DMS79 (cell line): ENCODE measurements around the gene LCE3E.
"Not testable (repeated sequence)": the region's sequence is repeated elsewhere in the genome, so short reads cannot be mapped to it uniquely, and the experiment has no call there.

Experiments
- DNase-seq: peaks from one replicate; lab custom pipeline; 2025; lab: John Stamatoyannopoulos, UW

The LCE3E gene, protein sequence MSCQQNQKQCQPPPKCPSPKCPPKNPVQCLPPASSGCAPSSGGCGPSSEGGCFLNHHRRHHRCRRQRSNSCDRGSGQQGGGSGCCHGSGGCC

DNA sequence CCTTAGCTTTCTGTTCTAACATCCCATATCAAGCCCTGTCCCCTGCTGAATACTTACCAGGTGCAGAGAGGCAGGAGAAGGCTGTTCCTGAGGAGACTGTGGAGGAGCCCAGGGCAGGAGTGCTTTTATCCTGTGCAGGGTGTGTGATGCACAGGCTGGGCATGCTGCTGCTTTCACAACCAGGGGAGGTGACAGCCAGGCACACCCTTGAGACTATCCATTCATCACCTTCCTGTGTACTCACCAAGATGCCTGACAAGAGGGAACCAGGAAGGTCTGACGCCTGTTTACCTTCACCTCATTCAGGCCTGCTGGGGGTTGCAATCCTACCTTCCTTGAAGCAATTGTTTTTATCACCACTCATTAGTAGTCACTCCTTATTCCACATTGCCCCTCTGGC, at the start of gene LCE3E:
Gene LCE3E, minus strand, starts transcription at position 100 of the 400 bp plus-strand sequence. CDS start 572 bp downstream, outside the sequence.
- DNase-seq, result no peak

DNA sequence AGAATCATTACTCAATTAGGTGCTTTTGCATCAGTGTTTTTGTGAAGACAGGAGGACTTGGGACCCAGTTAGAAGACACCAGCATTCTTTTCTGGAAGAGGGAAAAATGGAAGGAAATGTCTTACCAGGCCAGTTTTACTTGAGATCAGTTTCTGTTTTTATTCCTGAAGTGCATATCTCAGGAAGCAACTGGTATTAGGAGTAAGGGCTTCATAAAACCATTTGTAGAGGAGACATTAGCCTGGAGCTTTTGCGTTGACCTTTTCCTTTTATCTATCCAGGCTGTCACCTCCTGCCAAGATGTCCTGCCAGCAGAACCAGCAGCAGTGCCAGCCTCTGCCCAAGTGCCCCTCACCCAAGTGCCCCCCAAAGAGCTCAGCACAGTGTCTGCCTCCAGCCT, 46.9 kb upstream of the LCE3E start, which contains the start of gene LCE3B:
Gene LCE3B, plus strand, starts transcription at position 301 of the 400 bp plus-strand sequence. Its CDS starts 0 bp downstream, at position 301.
- DNase-seq, result no peak

DNA sequence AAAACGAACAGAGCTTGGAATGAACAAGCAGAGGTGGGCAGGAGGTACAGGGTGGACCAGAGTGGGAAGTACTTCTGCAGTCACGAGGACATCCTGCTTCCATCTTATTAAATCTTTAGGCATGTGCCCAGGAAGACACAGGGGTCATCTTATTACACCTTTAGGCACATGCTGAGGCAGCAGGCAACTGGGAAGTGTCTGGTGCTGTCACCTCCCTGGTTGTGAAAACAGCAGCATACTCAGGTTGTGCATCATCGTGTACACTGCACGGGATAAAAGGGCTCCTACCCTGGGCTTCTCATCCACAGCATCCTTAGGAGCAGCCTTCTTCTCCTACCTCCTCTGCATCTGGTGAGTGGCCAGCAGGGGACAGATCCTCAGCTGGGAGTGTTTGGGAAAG, 33.4 kb upstream of the LCE3E start, which contains the start of gene LCE3C:
Gene LCE3C, plus strand, starts transcription at position 301 of the 400 bp plus-strand sequence. CDS start 498 bp downstream, outside the sequence.
- no peak for DNase-seq

DNA sequence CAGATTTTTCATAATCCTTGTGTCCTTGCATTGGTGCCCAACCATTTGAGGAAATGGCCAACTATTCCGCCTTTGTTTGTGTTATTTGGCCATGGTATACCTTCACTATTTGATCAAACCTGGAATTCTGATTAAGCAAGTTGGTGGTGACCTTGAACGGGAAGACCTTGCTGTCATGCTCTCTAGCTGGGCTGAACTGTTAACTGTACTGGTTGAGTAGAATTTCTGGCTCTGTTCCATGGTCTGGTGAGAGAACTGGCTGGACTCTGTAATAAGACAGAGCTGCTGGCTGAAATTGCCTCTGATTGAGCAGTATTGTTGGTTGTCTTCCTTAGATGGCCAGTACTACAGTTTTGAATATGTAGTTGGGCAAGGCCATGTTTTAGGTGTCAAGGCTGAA, 30.4 kb upstream of the LCE3E start:
- no peak for DNase-seq

DNA sequence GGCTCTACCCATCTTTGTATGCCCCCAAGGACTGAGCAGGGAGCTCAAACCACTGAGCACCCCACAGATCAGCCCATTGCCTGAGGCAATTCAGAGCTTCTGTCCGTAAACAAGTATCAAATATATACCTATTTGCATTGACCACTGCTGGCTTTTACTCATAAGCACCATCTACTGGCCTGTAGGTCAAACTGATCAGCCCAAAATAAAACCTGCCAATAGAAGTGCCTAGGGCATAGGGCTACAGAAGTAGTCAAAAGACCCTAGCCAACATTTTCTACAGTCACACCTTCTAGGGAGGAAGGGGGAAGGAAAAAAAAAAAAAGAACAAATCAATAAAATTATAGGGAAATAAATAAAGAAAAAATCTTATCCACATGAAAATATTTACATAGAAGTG, 19.0 kb upstream of the LCE3E start:
- no peak for DNase-seq

DNA sequence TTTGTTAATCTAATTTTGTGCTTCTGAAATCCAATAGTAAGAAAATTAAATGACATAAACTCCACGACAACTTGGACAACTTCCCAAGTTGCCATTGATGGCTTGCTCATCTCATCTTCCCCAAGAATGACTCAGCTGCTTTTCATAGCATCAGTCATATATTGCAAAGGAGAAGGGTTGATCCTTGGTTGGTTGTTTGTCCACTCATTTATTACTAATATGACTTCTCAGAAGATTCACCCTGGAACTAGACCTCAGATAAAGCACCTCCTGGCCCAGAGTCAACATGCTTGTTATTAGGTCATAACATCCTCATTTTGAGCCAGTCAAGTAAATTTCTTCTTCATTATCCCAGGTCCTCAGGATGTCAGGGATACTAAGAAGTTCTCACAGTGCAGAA, 16.1 kb upstream of the LCE3E start:
- no peak for DNase-seq

DNA sequence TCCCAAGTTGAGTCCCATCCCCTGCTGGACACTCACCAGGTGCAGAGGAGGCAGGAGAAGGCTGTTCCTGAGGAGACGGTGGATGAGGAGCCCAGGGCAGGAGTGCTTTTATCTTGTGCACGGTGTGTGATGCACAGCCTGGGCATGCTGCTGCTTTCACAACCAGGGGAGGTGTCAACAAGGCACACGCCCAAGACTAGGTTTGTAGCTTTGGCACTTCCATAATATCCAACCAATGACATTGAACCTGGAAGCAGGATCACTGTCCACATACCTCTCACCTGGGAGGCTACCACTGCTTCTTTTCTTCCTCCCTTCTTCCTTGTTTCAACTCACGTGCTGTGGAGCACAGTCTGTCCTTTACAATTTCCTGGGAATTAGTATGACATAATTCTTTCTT, 13.9 kb upstream of the LCE3E start, which contains the start of gene LCE3D:
Gene LCE3D, minus strand, starts transcription at position 84 of the 400 bp plus-strand sequence. CDS start 580 bp downstream, outside the sequence.
- no peak for DNase-seq

DNA sequence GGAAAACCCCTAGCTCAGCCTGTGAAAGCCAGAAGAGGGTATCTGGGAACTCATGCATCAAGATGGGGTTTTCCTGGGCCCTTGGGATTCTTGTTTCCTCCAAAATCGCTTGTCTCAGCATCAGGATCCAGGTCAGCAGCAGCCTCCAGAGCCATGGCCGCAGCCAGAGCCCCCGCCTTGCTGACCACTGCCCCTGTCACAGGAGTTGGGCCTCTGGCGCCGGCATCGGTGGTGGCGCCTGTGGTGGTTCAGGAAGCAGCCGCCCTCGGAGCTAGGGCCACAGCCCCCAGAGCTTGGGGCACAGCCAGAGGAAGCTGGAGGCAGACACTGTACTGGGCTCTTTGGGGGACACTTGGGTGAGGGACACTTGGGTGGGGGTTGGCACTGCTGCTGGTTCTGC, 12.9 kb upstream of the LCE3E start:
- DNase-seq, result not testable (repeated sequence)

DNA sequence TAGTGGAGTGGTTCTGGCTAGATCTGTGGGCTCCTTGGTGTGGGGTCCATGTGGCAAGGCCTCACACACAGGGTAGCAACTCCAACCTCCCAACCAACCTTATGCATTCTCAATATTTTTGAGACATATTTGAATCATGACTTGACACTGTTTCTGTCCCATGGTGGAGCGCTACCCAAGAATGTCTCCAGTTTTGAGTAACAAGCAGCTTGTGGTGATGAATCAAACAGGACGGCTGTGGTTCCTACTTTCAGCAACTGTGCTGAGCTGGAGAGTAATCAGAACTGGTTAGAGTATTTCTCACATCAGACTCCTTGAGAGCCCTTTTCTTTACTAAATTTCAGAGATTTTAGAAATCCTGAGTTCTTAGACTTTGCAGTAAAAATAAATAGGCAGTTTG, 10.6 kb upstream of the LCE3E start:
- no peak for DNase-seq

DNA sequence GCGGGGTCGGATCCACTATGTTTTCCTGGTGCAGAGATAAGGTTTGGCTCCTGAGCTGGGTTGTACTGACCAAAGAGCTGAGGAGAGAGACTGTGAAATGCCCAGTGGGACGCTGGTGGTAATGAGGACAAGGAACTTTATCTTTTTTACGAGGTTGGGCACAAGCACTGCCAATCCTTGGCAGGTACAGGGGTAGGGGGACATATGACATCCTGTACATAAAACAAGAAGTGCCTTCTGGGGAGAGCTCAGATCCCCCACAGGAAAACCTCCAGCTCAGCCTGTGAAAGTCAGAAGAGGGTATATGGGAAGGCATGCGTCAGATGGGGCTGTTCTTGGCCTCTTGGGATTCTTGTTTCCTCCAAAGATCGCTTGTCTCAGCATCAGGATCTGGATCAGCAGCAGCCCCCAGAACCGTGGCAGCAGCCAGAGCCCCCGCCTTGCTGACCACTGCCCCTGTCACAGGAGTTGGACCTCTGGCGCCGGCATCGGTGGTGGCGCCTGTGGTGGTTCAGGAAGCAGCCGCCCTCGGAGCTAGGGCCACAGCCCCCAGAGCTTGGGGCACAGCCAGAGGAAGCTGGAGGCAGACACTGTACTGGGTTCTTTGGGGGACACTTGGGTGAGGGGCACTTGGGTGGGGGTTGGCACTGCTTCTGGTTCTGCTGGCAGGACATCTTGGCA, 905 bp downstream of the LCE3E start:
- DNase-seq, result no peak

DNA sequence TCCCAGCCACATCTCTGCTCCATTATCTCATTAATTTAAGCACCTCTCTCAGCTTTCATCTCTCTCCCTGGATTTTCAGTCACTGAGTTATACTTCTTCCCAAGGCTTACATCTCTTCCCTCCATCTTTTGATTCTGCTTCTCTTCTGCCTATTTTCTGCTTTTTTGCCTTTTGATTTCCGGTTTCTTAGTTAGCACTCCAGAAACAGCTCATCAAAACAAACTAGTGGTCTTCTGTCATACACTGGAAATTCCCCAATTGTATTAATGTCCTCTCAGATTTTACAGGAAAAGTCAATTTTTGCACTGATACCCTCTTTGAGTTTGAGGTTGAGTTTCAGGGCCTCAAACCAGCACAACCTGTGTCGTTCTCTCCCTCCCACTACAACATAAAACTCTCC, 1.5 kb downstream of the LCE3E start:
- DNase-seq, result no peak

DNA sequence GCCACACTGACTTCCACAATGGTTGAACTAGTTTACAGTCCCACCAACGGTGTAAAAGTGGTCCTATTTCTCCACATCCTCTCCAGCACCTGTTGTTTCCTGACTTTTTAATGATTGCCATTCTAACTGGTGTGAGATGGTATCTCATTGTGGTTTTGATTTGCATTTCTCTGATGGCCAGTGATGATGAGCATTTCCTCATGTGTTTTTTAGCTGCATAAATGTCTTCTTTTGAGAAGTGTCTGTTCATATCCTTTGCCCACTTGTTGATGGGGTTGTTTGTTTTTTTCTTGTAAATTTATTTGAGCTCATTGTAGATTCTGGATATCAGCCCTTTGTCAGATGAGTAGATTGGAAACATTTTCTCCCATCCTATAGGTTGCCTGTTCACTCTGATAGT, 18.2 kb downstream of the LCE3E start:
- not testable (repeated sequence) for DNase-seq

DNA sequence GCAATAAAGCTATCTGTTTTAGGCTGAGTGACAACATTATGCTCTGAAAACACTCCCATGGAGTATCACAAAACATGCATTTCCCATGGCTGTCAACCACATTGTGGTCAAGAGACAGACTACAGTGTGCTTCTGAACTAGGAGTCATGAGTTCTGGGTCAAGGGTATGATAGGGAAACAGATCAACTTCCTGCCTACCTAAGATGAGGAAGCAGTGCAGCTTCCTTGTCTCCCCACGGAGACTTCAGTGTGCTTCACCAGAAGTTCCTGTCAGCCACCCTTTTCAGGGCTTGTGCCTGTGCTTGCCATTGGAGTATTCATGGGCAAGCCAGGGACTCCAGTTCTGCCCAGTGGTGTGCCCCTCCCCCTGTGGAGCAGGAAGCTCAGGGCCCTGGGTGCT, 19.9 kb downstream of the LCE3E start:
- no peak for DNase-seq

DNA sequence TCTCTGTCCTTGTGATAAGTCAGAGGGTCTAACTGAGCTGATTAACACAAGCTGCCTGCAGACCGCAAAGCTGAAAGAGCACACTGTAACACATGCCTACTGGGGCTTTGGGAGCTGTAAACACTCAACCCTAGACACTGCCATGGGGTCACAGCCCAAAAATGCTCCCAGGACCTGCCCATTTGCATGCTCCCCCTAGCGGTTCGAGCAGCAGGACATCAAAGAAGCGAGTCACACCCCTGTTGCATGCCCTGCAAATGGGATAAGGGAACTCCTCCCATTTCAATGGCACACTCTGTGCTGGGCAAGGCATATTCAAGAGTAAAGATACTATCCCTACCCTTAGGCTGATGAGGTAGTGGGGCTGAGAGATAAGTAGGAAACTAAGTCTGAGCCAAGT, 22.8 kb downstream of the LCE3E start:
- DNase-seq, result no peak

DNA sequence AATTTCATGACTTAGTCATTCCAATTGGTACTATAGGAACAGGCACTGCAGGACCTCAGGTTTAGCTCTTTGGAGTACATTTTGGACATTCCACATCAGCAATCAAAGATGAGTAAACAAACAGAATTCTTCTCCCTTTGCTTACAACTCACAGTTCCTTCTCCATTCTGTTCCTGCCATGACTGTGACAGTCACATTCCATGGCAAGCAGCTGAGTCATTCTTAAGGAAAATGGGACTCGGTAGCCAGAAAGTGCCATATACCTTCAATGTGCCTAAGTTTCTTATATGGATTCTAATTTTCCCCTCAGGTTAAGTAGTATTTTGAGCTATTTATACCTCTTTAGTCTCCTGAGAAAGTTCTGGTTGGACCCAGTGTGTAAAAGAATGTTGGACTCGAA, 26.7 kb downstream of the LCE3E start:
- DNase-seq, result no peak

DNA sequence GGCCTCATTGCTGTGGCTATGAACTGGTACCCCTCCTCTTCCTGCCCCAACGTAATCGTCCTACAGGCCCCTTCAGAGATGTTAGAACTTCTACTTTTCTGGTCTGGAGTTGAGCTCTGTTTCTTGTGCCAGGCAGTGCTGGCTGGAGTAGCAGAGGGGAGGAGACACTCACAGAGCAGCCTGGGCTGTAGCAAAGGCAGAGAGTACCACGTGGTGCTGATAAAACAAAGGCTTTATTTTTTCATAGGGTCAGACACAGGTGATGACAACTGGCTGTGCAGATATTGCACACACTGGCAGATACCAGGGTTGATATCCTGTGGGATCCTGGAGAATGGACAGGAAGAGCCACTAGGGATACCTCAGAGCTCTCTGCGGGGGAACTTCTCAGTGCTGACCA, 29.1 kb downstream of the LCE3E start:
- no peak for DNase-seq

DNA sequence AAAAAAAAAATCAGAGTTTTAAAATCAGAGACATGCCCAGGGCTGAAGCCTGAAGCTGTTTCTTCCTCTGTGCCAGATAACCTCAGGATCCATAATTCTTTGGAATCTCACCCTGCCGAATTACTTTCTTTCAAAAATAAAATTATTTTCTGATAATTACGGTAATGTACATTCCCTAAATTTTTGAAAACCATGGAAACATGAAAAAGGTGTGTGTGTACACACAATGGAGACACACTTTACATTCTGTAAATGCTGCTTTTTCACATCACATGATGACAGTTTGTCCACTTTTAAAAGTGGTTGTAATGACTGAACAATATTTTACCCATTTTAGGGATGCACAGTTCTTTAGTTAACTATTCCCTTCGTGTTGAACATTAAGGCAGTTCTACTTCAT, 30.8 kb downstream of the LCE3E start:
- DNase-seq, result no peak

DNA sequence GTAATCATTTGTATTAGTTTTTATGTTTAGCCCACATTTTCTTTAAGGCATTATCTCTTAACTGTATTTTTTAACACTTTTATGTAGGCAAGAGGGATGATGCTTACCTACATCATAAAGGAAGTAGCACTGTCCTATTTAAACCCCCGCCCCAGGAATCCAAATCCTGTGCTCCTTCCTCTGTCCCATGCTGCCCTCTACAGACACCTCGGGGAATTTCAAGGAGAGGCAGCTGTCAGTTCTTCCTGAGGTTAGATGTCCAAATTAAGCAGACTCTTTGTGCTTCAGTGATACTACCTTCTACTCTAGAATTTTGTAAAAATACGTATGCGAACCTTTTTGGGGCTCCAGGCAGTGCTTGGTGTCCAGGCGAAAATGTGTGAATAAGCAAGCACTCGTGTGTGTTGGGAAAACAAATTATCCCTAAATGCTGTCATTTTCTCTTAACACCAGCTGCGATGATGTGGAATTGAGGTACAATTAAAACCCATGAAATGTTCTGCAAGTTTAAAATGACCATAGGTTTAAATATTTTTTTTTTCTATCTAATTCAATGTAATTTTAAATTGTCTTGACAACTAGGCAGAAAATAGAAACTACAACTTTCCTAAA, 33.1 kb downstream of the LCE3E start:
- DNase-seq, result no peak

DNA sequence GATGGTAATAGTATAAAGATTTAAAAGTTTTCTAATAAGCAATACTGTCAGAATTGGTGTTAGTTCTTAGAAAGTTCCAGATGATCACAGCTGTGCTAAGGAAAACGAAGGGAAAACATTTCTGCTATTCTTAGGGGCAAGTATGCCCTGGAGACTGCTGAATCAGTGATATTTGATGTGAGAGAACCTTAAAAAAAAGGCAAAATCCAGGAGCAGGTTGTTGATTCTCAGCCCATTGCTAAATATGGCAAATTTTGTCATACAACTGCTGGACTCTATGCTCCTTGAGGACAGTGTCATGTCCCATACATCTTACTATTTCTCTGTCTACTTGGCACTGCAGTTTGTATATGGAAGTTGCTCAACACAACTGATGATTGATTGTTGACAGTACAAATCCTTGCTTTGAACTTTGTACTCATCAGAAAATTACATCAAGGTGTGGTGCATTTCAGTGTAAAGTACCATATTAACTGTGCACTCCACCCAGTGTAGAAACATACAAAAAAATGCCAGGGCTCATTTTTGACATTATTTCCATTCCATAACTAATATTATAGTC, 41.4 kb downstream of the LCE3E start:
- no peak for DNase-seq

DNA sequence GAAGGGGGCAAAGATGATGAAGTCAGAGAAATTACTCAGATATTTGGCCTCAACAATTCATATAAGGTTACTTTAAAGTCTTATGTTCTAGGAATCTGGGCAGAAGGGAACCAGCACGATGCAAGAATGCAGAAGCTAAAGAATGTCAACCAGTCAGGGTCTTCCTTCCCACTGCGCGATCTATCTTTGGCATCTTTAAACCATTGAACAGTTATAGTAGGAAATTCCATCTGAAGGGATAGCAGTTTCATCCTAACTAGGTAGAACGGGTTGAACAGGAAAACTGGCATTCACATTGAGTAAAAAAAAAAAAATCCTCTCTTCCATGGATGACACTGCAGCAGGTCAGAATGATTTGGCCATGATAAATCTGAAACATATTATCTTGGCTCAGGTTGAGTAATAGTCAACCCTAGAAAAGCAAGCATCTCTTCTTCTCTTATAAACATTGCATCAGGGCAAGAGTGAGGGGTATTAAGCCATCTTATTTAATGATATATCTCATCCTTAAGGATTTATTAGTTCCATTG, 46.0 kb downstream of the LCE3E start:
- DNase-seq, result no peak

DNA sequence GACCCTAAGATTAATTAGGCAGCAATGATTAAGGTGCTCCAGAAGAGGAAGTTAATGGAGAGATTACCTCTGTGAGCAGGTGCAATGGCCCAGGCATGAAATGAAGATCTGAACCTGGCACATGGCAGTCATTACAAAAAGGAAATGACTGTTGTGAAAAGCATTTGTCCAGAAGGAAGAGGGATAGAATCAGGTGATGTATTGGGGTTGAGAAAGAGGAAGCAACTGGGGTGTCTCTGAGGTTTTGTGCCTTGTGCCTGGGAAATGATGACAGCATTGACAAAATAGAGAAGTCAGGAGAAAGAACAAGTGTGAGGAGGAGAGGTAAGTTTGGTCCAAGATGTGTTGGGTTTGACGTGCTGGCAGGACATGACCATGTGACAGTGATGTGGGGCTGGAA, 46.7 kb downstream of the LCE3E start:
- DNase-seq, result no peak

DNA sequence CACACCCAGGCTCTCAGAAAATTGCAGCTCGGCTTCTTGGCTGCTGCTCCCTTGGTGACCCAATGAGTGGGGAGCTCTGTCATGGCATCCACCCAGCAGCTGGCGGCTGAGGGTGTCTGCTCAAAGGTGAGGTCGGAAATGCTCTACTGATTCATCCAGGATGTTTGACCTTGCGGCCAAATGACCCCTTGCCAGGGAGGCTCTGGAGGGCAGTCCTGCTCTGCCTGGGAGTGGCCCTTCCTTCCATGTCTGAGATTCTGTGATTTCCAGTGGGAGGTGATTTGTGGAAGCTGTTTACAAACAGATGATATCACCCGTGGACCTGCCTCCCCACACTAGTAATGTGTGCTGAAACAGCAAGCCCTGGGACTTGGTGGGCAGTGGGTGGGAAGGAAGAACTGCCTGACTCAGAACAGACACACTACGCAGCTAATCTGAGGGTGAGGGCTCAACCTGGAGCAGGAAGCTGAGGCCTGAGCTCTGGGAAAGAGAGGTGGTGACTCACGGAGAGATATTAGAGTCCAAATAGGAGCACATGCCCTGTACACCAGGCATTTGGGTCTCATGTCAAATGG, 49.3 kb downstream of the LCE3E start:
- DNase-seq, result no peak
